Measurements from ENCODE around the gene IL23R.

GRCh38 chr1:67118191-67118590 is 48.1 kb upstream of the IL23R start:
- TF ChIP-seq CTCF (IDR thresholded peaks at IDR 0.05), result no peak
- no peak for TF ChIP-seq SIN3A (IDR thresholded peaks at IDR 0.05; ENCODE audit: borderline replicate concordance, low read depth, low read length)
- no peak for TF ChIP-seq MAX (IDR thresholded peaks at IDR 0.05; ENCODE audit: low read depth)
- TF ChIP-seq PBX3 (IDR thresholded peaks at IDR 0.05), result no peak

All from SK-N-SH (cell line).